HCT116 (cell line): Measurements from ENCODE around the gene PSMA3. TPM values are rescaled to one million over a fixed set of nuclear protein-coding genes. Genes with fewer than 3 reads are reported as not detected.

Experiments
- ATAC-seq: fragments of 200-7000 bp; cut with Tn5 transposase; 2 replicates; pipeline ENCODE4 v1.9.1; 2020; ENCODE audit warnings: mild to moderate bottlenecking, moderate library complexity
- BruUV-seq: library from RNA; stranded (reverse); fragments of 400-500 nt; replicated peaks from 2 replicates; lab custom pipeline; 2021; lab: Mats Ljungman, UMichigan
- CTCF ChIA-PET: fragments of 300-600 bp; sonication (Branson Sonifier 250); formaldehyde crosslinking; loops from one replicate; lab custom pipeline; 2021; ENCODE audit warnings: antibody characterized with exemption; lab: Charles Lee
- POLR2A ChIA-PET: fragments of 300-600, 350-600 bp; sonication (Branson Sonifier 250); formaldehyde crosslinking; loops from one replicate; lab custom pipeline; 2021; ENCODE audit warnings: antibody characterized with exemption; lab: Charles Lee
- RAD21 ChIA-PET, 2 experiments: fragments of 300-600 bp; sonication (Branson Sonifier 250); formaldehyde crosslinking; loops; one replicate each; lab custom pipeline; 2023; ENCODE audit warnings: low total read pairs in 2 of 2; ENCODE audit not compliant: uncharacterized antibody in 2 of 2, unreplicated experiment in 2 of 2, low non-redundant PET in 1 of 2; lab: Charles Lee
- DNase-seq: peaks from one replicate; pipeline ENCODE4 v3.0.0-alpha.2; 2010; ENCODE audit warnings: low read depth, low spot score
- H2AFZ ChIP-seq: fragments of 200-600 bp; shearing (Covaris generic), sonication (generic); 2 replicates; pipeline ENCODE4 v1.6.1; 2017; ENCODE audit warnings: low read depth, mixed run types, mixed read lengths, antibody characterized with exemption, low read length; ENCODE audit not compliant: poor library complexity, severe bottlenecking
- H3K27ac ChIP-seq: 2 replicates; pipeline ENCODE4 v1.5.1; 2012; ENCODE audit warnings: low read depth, low read length
- H3K27me3 ChIP-seq: fragments of 200-600 bp; sonication (generic); 2 replicates; pipeline ENCODE4 v1.6.1; 2016; ENCODE audit warnings: mixed run types, low read length, mixed read lengths; ENCODE audit not compliant: insufficient read depth
- H3K36me3 ChIP-seq, 2 experiments: fragments of 200-500 bp in 1 of 2; fragments of 200-600 bp in 1 of 2; sonication (Bioruptor generic) in 1 of 2; sonication (generic) in 1 of 2; 2 replicates each; pipeline versions ENCODE4 v1.5.1 to v1.6.1; 2014 to 2016; ENCODE audit warnings: low read length in 2 of 2, inconsistent platforms in 1 of 2, mixed read lengths in 1 of 2, mixed run types in 1 of 2; ENCODE audit not compliant: insufficient read depth in 2 of 2, control insufficient read depth in 1 of 2
- H3K4me1 ChIP-seq, 2 experiments: fragments of 200-600 bp in 1 of 2; sonication (generic) in 1 of 2; 2 replicates each; pipeline versions ENCODE4 v1.5.1 to v1.6.1; 2012 to 2017; ENCODE audit warnings: low read length in 2 of 2, inconsistent platforms in 1 of 2, mild to moderate bottlenecking in 1 of 2, mixed read lengths in 1 of 2, mixed run types in 1 of 2, moderate library complexity in 1 of 2; ENCODE audit not compliant: insufficient read depth in 2 of 2, control insufficient read depth in 1 of 2
- H3K4me2 ChIP-seq: fragments of 200-600 bp; sonication (generic); 2 replicates; pipeline ENCODE4 v1.6.1; 2017; ENCODE audit warnings: mixed run types, low read length, mixed read lengths
- H3K4me3 ChIP-seq, 2 experiments: fragments of 200-600 bp in 1 of 2; sonication (generic) in 1 of 2; replicated peaks in 1 of 2; 2 replicates each; pipeline ENCODE4 v1.5.1; 2011 to 2016; ENCODE audit warnings: low read length in 2 of 2, control low read depth in 1 of 2, low read depth in 1 of 2, mild to moderate bottlenecking in 1 of 2, mixed read lengths in 1 of 2, mixed run types in 1 of 2
- H3K79me2 ChIP-seq: fragments of 200-600 bp; sonication (generic); 2 replicates; pipeline ENCODE4 v1.6.1; 2017; ENCODE audit warnings: mild to moderate bottlenecking, mixed run types, low read length, moderate library complexity, mixed read lengths; ENCODE audit not compliant: insufficient read depth
- H3K9ac ChIP-seq: fragments of 200-600 bp; sonication (generic); 2 replicates; pipeline ENCODE4 v1.6.1; 2016; ENCODE audit warnings: low read length, mixed read lengths
- H3K9me2 ChIP-seq: fragments of 200-600 bp; sonication (generic), shearing (Covaris generic); 2 replicates; pipeline ENCODE4 v1.6.1; 2017; ENCODE audit warnings: mixed run types, mild to moderate bottlenecking, moderate library complexity; ENCODE audit not compliant: insufficient read depth
- H3K9me3 ChIP-seq, 2 experiments: fragments of 200-500 bp in 1 of 2; fragments of 200-600 bp in 1 of 2; sonication (Bioruptor generic) in 1 of 2; sonication (generic) in 1 of 2; 2 replicates each; pipeline ENCODE4 v1.6.1; 2014 to 2017; ENCODE audit warnings: low read length in 2 of 2, mixed read lengths in 2 of 2, inconsistent platforms in 1 of 2, low read depth in 1 of 2, mild to moderate bottlenecking in 1 of 2, mixed run types in 1 of 2, moderate library complexity in 1 of 2; ENCODE audit not compliant: control insufficient read depth in 1 of 2, insufficient read depth in 1 of 2
- H4K20me1 ChIP-seq: fragments of 200-600 bp; sonication (generic), shearing (Covaris generic); 2 replicates; pipeline ENCODE4 v1.6.1; 2017; ENCODE audit warnings: mixed run types, mild to moderate bottlenecking, moderate library complexity; ENCODE audit not compliant: insufficient read depth
- ATF3 ChIP-seq: IDR thresholded peaks from 2 replicates; pipeline ENCODE4 v1.6.1; 2012
- CTCF ChIP-seq, 3 experiments: fragments of 200-600 bp in 1 of 3; sonication (generic) in 1 of 3; IDR thresholded peaks in 2 of 3; conservative IDR thresholded peaks in 1 of 3; 2 replicates each; pipeline ENCODE4 v1.5.1; 2012 to 2017; ENCODE audit warnings: low read depth in 2 of 3, low read length in 2 of 3, antibody characterized with exemption in 1 of 3, borderline replicate concordance in 1 of 3, control low read depth in 1 of 3, mild to moderate bottlenecking in 1 of 3, mixed read lengths in 1 of 3, mixed run types in 1 of 3, moderate library complexity in 1 of 3; ENCODE audit not compliant: insufficient read depth in 1 of 3
- EGR1 ChIP-seq: IDR thresholded peaks from 2 replicates; pipeline ENCODE4 v1.6.1; 2012; ENCODE audit warnings: low read depth
- EZH2 ChIP-seq: fragments of 200-600 bp; sonication (generic); IDR thresholded peaks from 2 replicates; pipeline ENCODE4 v1.6.1; 2017; ENCODE audit warnings: antibody characterized with exemption, mixed run types
- EZH2phosphoT487 ChIP-seq: fragments of 200-600 bp; IDR thresholded peaks from 2 replicates; pipeline ENCODE4 v1.6.1; 2018; ENCODE audit warnings: antibody characterized with exemption, borderline replicate concordance
- FOSL1 ChIP-seq: IDR thresholded peaks from 2 replicates; pipeline ENCODE4 v1.6.1; 2012; ENCODE audit warnings: low read depth
- JUND ChIP-seq: IDR thresholded peaks from 2 replicates; pipeline ENCODE4 v1.6.1; 2012
- REST ChIP-seq: IDR thresholded peaks from 2 replicates; pipeline ENCODE4 v1.6.1; 2012; ENCODE audit warnings: low read depth
- ZFX ChIP-seq: fragments of 450-650 bp; IDR thresholded peaks from 2 replicates; pipeline ENCODE4 v1.6.1; 2017
- intact Hi-C: fragments of 100-400 bp; cut with micrococcal nuclease; formaldehyde crosslinking; loops from 2 replicates; pipeline ENCODE4 v1.10.0; 2022
- total RNA-seq: library from RNA; stranded (reverse); gene quantifications from one replicate; pipeline ENCODE4 v1.2.1, GENCODE V29; 2021; ENCODE audit not compliant: unreplicated experiment

Gene PSMA3
- total RNA-seq, 1 experiment from 2014 or later = 267 TPM

- H3K4me2 ChIP-seq = no peak overlapping the region
- ATAC-seq (no peak), DNase-seq (no peak)
- H3K4me1 ChIP-seq = no peaks in the 10 kb centered on the region
- H3K9me3 ChIP-seq = no peaks in the 10 kb centered on the region
- ChIA-PET CTCF (no interaction called here), RAD21 (no interaction called here), POLR2A (no interaction called here)
- no peak overlapping the region for H3K27ac ChIP-seq
- no peak overlapping the region for H3K4me3 ChIP-seq
- no peaks in the 10 kb centered on the region for H3K27me3 ChIP-seq
- TF ChIP-seq CTCF (IDR thresholded peaks at IDR 0.05 in 2 of 3, conservative IDR thresholded peaks at IDR 0.05 in 1 of 3; ENCODE audit: borderline replicate concordance in 1 of 3, insufficient read depth in 1 of 3, low read depth in 2 of 3, low read length in 2 of 3) (no peak), EZH2phosphoT487 (no peak), EGR1 (no peak), REST (no peak), ATF3 (no peak), FOSL1 (no peak), EZH2 (no peak), JUND (no peak), ZFX (no peak)
- 0 out of 4 replicates have a peak, but pooled peaks cover 0 to 3% of the 10 kb centered on the region in 2 experiments for H3K36me3 ChIP-seq
- no peaks in the 10 kb centered on the region for H4K20me1 ChIP-seq
- H3K79me2 ChIP-seq = no peaks in the 10 kb centered on the region
- no peak overlapping the region for H3K9ac ChIP-seq
- intact Hi-C loops = no loop called here
- BruUV-seq = no TSS peak
- H2AFZ ChIP-seq = no peak overlapping the region
- no peaks in the 10 kb centered on the region for H3K9me2 ChIP-seq
Measured at GRCh38 chr14:58315606-58316005, 71.0 kb downstream of the PSMA3 start.

Other genes with a start within 250 kb of the PSMA3 start
- gene ARMH4, start 92.6 kb upstream of the PSMA3 start, total RNA-seq = 1.7 TPM
- 39.6 TPM for gene ACTR10, start 44.7 kb upstream of the PSMA3 start, total RNA-seq
- 13.9 TPM for gene ARID4A, start 53.7 kb downstream of the PSMA3 start, total RNA-seq
- not detected for gene TOMM20L, start 151.1 kb downstream of the PSMA3 start, total RNA-seq
- 40.7 TPM for gene TIMM9, start 182.7 kb downstream of the PSMA3 start, total RNA-seq
- gene KIAA0586, start 182.9 kb downstream of the PSMA3 start, total RNA-seq = 25.7 TPM